ENCODE measurements around the gene FAM83C. TPM values are rescaled to one million over a fixed set of nuclear protein-coding genes. Genes with fewer than 3 reads are reported as not detected.

Gene FAM83C
- total RNA-seq, 1 experiment from 2014 or later: not detected

DNA sequence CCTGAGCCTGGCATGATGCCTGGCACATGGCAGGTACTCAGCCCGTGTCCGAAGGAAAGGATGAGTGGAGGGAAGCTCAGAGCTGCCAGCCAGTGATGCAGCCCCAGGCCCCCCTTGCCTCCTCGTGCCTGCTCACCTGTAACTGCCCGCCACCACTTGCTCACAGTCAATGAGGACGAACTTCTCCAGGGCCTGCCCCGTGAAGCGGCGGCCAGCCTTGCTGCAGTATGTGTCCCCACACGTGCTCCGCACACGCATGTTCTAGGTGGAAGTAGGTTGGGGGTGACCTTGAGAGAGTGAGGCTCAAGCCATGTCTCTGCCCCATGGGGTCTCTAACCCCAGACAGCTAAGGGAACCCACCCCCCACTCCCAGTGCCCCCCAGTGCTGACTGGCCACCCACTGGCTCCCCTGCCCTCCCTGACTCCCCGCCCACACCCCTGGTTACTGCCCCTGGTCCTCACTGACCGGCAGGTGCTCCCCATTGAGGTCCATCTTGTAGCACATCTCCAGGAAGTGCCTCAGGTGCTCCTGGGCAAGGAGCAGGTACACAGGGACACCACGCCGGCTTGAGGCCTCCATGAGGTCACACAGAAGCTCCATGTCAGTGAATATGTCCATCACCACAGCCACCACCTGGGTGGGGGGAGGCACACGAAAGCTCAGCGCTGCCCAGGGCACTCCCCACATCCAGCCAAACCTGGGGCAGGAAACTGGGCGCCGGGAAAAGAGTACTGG, 3.7 kb downstream of the FAM83C start:
- H3K36me3 ChIP-seq: peaks cover 6% of the 10 kb centered on the region
- no peak overlapping the region for H3K4me3 ChIP-seq
- H3K27me3 ChIP-seq (replicated peaks): no peaks in the 10 kb centered on the region
- peaks cover 6% of the 10 kb centered on the region for H3K4me1 ChIP-seq (replicated peaks)
- DNase-seq (ENCODE audit: low read depth in 1 of 2, low spot score in 2 of 2): no peak
- H3K27ac ChIP-seq: no peak overlapping the region
- no peaks in the 10 kb centered on the region for H3K9me3 ChIP-seq (replicated peaks)

- no peak for DNase-seq (ENCODE audit: low read depth in 1 of 2, low spot score in 2 of 2)
Observed at GRCh38 chr20:35287509-35288324, 4.5 kb downstream of the FAM83C start.

DNA sequence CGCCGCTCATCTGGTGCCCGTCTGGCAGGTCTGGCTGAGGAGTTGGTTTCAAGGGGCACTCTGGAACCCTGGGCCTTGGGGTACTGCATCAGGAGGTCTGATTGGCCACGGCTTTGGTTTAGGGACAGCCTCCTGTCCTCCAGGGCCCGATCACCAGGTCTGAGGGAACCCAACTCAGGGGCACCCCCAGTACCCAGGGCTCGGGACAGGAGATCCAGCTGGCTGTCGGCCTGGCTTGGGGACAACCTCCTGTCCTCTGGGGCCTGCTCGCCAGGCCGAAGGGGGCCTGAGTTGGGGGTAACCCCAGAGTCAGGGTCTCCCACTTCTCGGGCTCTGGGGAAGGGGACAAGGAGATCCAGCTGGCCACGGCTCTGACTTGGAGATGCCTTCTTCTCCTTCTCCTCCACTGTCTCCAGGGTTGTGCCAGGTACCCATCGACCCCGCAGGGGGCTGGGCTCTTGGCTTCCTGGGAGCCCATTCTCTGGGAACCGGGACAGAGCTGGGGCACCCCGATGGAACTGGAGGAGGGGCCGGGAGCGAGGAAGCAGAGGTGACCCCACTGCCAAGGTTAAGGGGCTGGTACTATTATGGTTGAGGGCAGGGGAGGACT, 5.2 kb downstream of the FAM83C start:
- Histone ChIP-seq H3K27ac (no peak overlapping the region), H3K4me1 (replicated peaks) (peaks cover 9% of the 10 kb centered on the region), H3K4me3 (no peak overlapping the region), H3K27me3 (replicated peaks) (no peaks in the 10 kb centered on the region), H3K36me3 (peaks cover 16% of the 10 kb centered on the region), H3K9me3 (replicated peaks) (no peaks in the 10 kb centered on the region)
- DNase-seq (ENCODE audit: low read depth in 1 of 2, low spot score in 2 of 2): no peak

More at GRCh38 chr20:35287509-35288324, 4.5 kb downstream of the FAM83C start:
- Histone ChIP-seq H3K4me3 (no peak overlapping the region), H3K27ac (no peak overlapping the region), H3K4me1 (replicated peaks) (peaks cover 9% of the 10 kb centered on the region), H3K9me3 (replicated peaks) (no peaks in the 10 kb centered on the region), H3K27me3 (replicated peaks) (no peaks in the 10 kb centered on the region), H3K36me3 (peaks cover 12% of the 10 kb centered on the region)

GRCh38 chr20:35286077-35286898, 5.9 kb downstream of the FAM83C start:
- DNase-seq (ENCODE audit: low read depth in 1 of 2, low spot score in 2 of 2): no peak
- Histone ChIP-seq H3K4me1 (replicated peaks) (peaks cover 9% of the 10 kb centered on the region), H3K27ac (no peak overlapping the region), H3K36me3 (peaks cover 23% of the 10 kb centered on the region), H3K9me3 (replicated peaks) (no peaks in the 10 kb centered on the region), H3K27me3 (replicated peaks) (no peaks in the 10 kb centered on the region), H3K4me3 (no peak overlapping the region)

GRCh38 chr20:35285806-35286076, 6.5 kb downstream of the FAM83C start:
- no peak overlapping the region for H3K27ac ChIP-seq
- no peaks in the 10 kb centered on the region for H3K27me3 ChIP-seq (replicated peaks)
- DNase-seq (ENCODE audit: low read depth in 1 of 2, low spot score in 2 of 2): no peak
- no peak overlapping the region for H3K4me3 ChIP-seq
- H3K9me3 ChIP-seq (replicated peaks): no peaks in the 10 kb centered on the region
- H3K4me1 ChIP-seq (replicated peaks): peaks cover 9% of the 10 kb centered on the region
- H3K36me3 ChIP-seq: peaks cover 26% of the 10 kb centered on the region

DNA sequence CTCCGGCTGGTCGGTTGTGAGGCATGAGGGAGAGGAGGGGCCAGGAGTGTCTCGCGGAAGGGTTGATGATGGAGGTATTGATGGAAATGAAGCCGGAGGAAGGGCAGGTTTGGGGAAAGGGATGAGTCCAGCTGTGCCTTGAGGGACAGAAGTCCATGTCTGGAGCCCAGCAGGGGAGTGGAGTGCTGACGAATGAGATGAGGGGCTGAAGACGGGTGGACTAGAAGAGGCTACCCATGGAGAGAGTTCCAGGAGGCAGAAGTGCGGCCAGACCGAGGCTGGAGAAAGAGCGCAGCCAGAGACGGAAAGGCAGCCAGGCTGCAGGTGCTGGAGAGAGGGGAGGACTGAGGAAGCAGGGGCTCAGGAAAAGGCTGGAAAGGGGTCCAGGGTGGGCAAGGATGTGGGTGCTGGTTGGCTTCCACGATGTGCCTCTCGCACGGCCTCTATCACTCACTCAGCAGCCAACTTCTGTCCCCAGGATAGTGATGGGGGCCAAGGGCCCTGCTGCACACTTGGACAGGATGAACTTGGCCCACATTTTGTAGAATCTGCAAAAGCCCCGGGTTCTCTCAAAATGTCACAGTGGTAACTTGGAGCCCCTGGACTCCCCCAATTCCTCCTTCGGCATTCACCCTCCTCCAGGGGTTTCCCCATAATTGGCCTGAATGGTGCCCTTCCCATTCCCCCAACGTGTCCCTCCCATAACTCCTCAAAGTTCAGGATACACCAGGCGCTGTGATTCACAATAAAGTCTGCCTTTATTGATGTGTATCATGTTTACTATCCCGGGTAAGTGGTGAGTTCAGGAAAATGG, 7.0 kb downstream of the FAM83C start:
- Histone ChIP-seq H3K27me3 (replicated peaks) (no peaks in the 10 kb centered on the region), H3K4me3 (peak overlapping the region; percentile 82)

DNA sequence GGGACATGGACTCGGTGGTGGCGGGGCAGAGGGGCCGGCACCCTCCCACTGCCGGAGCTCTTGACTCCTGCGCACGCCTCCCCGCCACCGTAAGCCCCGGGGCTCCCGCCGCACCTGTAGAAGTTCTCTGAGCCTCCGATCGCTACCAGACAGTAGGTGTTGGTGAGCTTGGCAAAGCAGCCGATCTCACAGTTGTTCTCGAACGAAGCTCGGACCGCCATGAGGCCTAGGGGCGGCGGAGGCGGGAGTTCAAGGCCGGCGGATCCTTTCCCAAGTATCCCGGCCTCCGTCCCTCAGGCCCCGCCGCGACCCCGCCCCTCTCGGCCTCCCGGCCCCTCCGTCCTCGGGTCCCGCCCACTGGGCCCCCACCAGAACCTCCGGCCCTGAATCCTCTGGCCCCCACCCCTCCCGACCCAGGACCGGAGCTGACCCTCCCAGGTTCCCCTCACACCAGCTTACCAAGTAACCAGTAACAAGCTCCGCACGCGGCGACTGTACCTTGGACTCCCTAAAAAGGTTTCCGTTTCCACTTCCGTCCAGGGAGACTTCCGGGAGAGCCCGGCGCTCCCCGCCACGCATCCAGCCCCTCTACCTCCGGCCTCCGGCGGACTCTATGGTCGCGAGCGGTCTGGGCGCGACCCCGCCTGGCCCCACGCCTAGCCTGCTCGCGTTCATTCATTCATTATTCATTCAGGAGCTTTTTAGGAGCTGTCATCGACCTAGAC, 7.8 kb downstream of the FAM83C start, which contains the start of gene EIF6:
Gene EIF6 (minus strand): TSS at position 506 of the 725 bp plus-strand sequence. CDS start 285 bp downstream, at position 221.
- Histone ChIP-seq H3K4me1 (replicated peaks) (peaks cover 9% of the 10 kb centered on the region), H3K27ac (peak within 1 kb of the TSS; percentile 62), H3K27me3 (replicated peaks) (no peaks in the 10 kb centered on the region), H3K36me3 (peaks cover 39% of the 10 kb centered on the region), H3K9me3 (replicated peaks) (no peaks in the 10 kb centered on the region), H3K4me3 (peak within 1 kb of the TSS; percentile 82)
- peak; percentile 84 to 90 for DNase-seq (ENCODE audit: low read depth in 1 of 2, low spot score in 2 of 2)

More for the DNA sequence above, 7.0 kb downstream of the FAM83C start:
- Histone ChIP-seq H3K36me3 (peaks cover 31% of the 10 kb centered on the region), H3K27ac (peak overlapping the region; percentile 62), H3K9me3 (replicated peaks) (no peaks in the 10 kb centered on the region), H3K4me1 (replicated peaks) (peaks cover 9% of the 10 kb centered on the region)
- no peak for DNase-seq (ENCODE audit: low read depth in 1 of 2, low spot score in 2 of 2)

DNA sequence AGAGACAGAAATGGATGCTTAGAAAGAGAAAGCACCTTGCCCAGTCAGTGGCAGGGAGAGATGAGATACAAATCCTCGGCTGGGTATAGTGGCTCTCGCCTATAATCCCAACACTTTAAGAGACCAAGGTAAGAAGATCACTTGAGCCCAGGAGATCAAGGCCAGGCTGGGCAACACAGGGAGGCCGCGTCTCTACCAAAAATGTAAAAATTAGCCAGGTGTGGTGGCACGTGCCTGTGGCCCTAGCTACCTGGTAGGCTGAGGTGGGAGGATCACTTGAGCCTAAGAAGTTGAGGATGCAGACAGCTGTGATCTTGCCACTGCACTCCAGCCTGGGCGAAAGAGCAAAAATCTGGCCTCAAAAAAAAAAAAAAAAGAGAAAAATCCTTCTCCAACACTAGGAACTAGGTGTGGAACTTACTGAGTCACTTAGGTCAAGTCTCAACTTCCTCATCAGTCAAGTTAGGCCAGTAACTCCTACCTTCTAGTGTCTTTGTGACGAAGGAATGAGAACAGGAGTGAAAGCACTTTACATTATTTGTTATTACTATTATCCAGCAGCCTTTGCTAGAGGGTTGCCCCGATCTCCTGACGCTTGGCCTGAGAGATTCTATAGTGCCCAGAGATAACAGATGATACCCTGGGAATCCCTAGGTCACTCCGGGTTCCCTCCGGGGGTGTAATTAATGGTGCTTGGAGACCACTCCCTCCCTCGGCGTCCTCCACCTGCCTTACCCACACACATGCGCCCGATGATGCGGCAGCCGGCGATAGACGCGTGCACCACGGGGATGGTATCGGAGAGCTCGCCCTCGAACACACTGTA, 8.6 kb downstream of the FAM83C start:
- H3K27ac ChIP-seq: peak overlapping the region; percentile 62
- H3K9me3 ChIP-seq (replicated peaks): no peaks in the 10 kb centered on the region
- peaks cover 46% of the 10 kb centered on the region for H3K36me3 ChIP-seq
- H3K4me3 ChIP-seq: peak overlapping the region; percentile 82
- DNase-seq (ENCODE audit: low read depth in 1 of 2, low spot score in 2 of 2): no peak
- peaks cover 9% of the 10 kb centered on the region for H3K4me1 ChIP-seq (replicated peaks)
- H3K27me3 ChIP-seq (replicated peaks): no peaks in the 10 kb centered on the region

DNA sequence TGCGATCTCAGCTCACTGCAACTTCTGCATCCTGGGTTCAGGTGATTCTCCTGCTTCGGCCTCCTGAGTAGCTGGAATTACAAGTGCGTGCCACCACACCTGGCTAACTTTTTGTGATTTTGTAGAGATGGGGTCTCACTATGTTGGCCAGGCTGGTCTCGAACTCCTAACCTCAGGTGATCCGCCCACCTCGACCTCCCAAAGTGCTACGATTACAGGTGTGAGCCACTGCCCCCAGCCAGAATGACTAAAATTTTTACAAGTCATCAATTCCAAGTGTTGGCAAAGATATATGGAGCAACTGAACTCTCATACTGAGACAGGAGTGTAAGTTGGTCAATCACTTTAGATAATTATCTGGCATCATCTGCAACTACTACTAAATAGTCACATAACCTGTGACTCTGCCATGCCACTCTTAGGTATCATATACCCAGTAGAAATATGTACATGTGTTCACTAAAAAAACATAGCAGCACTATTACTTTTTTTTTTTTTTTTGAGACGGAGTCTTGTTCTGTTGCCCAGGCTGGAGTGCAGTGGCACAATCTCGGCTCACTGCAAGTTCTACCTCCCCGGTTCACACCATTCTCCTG, 10.6 kb downstream of the FAM83C start:
- H3K36me3 ChIP-seq: peaks cover 63% of the 10 kb centered on the region
- no peaks in the 10 kb centered on the region for H3K27me3 ChIP-seq (replicated peaks)
- no peak overlapping the region for H3K4me3 ChIP-seq
- peaks cover 21% of the 10 kb centered on the region for H3K4me1 ChIP-seq (replicated peaks)
- no peaks in the 10 kb centered on the region for H3K9me3 ChIP-seq (replicated peaks)
- DNase-seq (ENCODE audit: low read depth in 1 of 2, low spot score in 2 of 2): no peak
- no peak overlapping the region for H3K27ac ChIP-seq

DNA sequence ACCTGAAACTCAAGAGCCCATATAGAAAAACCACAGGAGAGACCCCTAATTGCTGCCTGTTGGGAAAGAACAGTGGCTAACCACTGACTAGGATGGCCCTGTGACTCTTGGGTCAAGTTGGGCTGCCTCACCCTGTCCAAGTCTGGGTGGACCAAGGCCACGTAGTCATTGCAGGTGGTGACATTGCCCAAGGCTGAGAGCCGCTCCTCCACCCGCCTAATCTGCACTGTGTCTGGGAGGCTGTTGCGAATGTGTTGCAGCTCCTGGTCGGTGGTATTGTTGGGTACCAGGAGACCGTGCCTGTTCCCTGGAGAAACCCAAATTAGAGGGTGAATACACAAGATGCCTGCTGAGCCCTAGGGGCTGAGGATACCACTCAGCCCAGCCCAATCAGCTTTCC, 11.7 kb downstream of the FAM83C start:
- H3K9me3 ChIP-seq (replicated peaks): no peaks in the 10 kb centered on the region
- no peak for DNase-seq (ENCODE audit: low read depth in 1 of 2, low spot score in 2 of 2)
- peaks cover 25% of the 10 kb centered on the region for H3K4me1 ChIP-seq (replicated peaks)
- no peak overlapping the region for H3K27ac ChIP-seq
- no peak overlapping the region for H3K4me3 ChIP-seq
- peaks cover 74% of the 10 kb centered on the region for H3K36me3 ChIP-seq
- no peaks in the 10 kb centered on the region for H3K27me3 ChIP-seq (replicated peaks)

DNA sequence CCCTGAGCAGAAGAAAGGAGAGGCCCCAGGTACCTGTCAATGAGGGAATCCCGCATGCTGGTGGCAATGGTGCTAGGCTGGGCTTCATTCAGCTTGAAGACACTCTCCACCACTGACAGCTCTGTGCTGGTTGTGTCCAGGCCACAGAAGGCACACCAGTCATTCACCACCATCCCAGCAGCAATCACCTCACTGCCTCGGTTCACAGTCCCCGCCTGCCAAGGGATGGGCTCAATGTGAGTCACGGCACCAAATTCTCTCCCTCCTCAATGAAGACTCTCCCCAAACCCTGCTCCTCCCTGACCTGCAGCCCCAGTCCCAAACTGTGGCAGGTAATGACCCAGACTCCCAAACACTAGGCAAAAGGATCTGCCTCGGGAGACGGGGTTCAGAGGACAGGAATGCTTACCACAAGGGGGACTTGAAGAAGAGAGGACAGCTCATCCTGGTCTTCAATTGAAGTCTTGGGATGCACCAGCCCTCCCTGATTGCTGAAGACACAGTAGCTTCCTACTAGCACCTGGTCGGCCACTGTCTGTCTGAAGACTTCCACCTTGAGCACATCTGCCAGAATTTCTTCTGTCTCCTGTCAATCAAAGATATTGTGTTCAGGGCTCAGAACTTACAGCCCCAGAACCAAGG, 12.6 kb downstream of the FAM83C start:
- peaks cover 83% of the 10 kb centered on the region for H3K36me3 ChIP-seq
- no peak for DNase-seq (ENCODE audit: low read depth in 1 of 2, low spot score in 2 of 2)
- no peak overlapping the region for H3K4me3 ChIP-seq
- no peaks in the 10 kb centered on the region for H3K9me3 ChIP-seq (replicated peaks)
- peaks cover 20% of the 10 kb centered on the region for H3K4me1 ChIP-seq (replicated peaks)
- no peaks in the 10 kb centered on the region for H3K27me3 ChIP-seq (replicated peaks)
- no peak overlapping the region for H3K27ac ChIP-seq
